OCI-LY3 (cell line): ENCODE results near the gene SHISA4.

Source experiments
- H2AFZ ChIP-seq: fragments of 200-600, 300-600 bp; shearing (Covaris generic); 2 replicates; pipeline ENCODE4 v1.6.0; 2014; ENCODE audit warnings: antibody characterized with exemption, low read depth, low read length
- H3K27ac ChIP-seq: fragments of 200-600, 300-600 bp; sonication (generic); 2 replicates; pipeline ENCODE4 v1.5.1; 2014; ENCODE audit warnings: mild to moderate bottlenecking, low read length, moderate library complexity, mixed read lengths
- H3K27me3 ChIP-seq: fragments of 200-600, 300-600 bp; sonication (generic); 2 replicates; pipeline ENCODE4 v1.6.1; 2014; ENCODE audit warnings: low read depth, low read length, mixed read lengths
- H3K36me3 ChIP-seq: fragments of 200-600, 300-600 bp; sonication (generic); replicated peaks from 2 replicates; pipeline ENCODE3; 2014; ENCODE audit warnings: low read depth, low read length, mixed read lengths
- H3K4me1 ChIP-seq: fragments of 300-600, 200-600 bp; sonication (generic); 2 replicates; pipeline ENCODE4 v1.6.1; 2014; ENCODE audit warnings: low read length, mixed read lengths
- H3K4me2 ChIP-seq: fragments of 200-600, 300-600 bp; sonication (generic); 2 replicates; pipeline ENCODE4 v1.6.1; 2014; ENCODE audit warnings: low read length, mixed read lengths
- H3K4me3 ChIP-seq: fragments of 300-600, 200-600 bp; sonication (generic); 2 replicates; pipeline ENCODE4 v1.5.1; 2014; ENCODE audit warnings: antibody characterized with exemption, mild to moderate bottlenecking, low read length, moderate library complexity
- H3K79me2 ChIP-seq: fragments of 300-600, 200-600 bp; shearing (Covaris generic); 2 replicates; pipeline ENCODE4 v1.6.1; 2014; ENCODE audit warnings: mild to moderate bottlenecking, low read length, mixed read lengths
- H3K9ac ChIP-seq: fragments of 300-600, 200-600 bp; shearing (Covaris generic); 2 replicates; pipeline ENCODE4 v1.6.0; 2014; ENCODE audit warnings: mild to moderate bottlenecking, low read length, moderate library complexity
- H3K9me3 ChIP-seq: fragments of 200-600, 300-600 bp; shearing (Covaris generic); 2 replicates; pipeline ENCODE4 v1.6.1; 2014; ENCODE audit warnings: low read length, mixed read lengths; ENCODE audit not compliant: insufficient read depth
- H4K20me1 ChIP-seq: fragments of 200-600, 300-600 bp; sonication (generic); 2 replicates; pipeline ENCODE4 v1.6.1; 2016; ENCODE audit warnings: low read length, mixed read lengths; ENCODE audit not compliant: insufficient read depth
- CTCF ChIP-seq: fragments of 200-600, 300-600 bp; sonication (generic); IDR thresholded peaks from 2 replicates; pipeline ENCODE4 v1.5.1; 2014; ENCODE audit warnings: antibody characterized with exemption, low read length, low read depth
- EZH2phosphoT487 ChIP-seq: fragments of 200-600 bp; shearing (Covaris generic); IDR thresholded peaks from 2 replicates; pipeline ENCODE4 v1.6.1; 2018; ENCODE audit warnings: antibody characterized with exemption, mixed run types, low read depth

SHISA4 gene

GRCh38 chr1:201925301-201925567 lies 36.5 kb downstream of the SHISA4 start:
- H4K20me1 ChIP-seq = no peaks in the 10 kb centered on the region
- no peak overlapping the region for H2AFZ ChIP-seq
- no peaks in the 10 kb centered on the region for H3K9me3 ChIP-seq
- H3K27me3 ChIP-seq = peaks cover 11% of the 10 kb centered on the region
- no peaks in the 10 kb centered on the region for H3K79me2 ChIP-seq
- H3K36me3 ChIP-seq = no peaks in the 10 kb centered on the region
- no peak overlapping the region for H3K27ac ChIP-seq
- H3K4me1 ChIP-seq = peaks cover 4% of the 10 kb centered on the region; the same call in 1 of the 2 replicates
- no peak overlapping the region for H3K4me2 ChIP-seq
- TF ChIP-seq EZH2phosphoT487 (no peak), CTCF (no peak)
- H3K4me3 ChIP-seq = no peak overlapping the region
- H3K9ac ChIP-seq = no peak overlapping the region

GRCh38 chr1:201925981-201926645 lies 37.4 kb downstream of the SHISA4 start:
- peaks cover 20% of the 10 kb centered on the region for H3K27me3 ChIP-seq
- no peak overlapping the region for H3K4me2 ChIP-seq
- H3K36me3 ChIP-seq = no peaks in the 10 kb centered on the region
- H3K9ac ChIP-seq = no peak overlapping the region
- H3K4me1 ChIP-seq = peaks cover 4% of the 10 kb centered on the region; the same call in 1 of the 2 replicates
- no peaks in the 10 kb centered on the region for H3K9me3 ChIP-seq
- no peak overlapping the region for H2AFZ ChIP-seq
- TF ChIP-seq CTCF (no peak), EZH2phosphoT487 (no peak)
- no peak overlapping the region for H3K4me3 ChIP-seq
- H4K20me1 ChIP-seq = no peaks in the 10 kb centered on the region
- no peak overlapping the region for H3K27ac ChIP-seq
- no peaks in the 10 kb centered on the region for H3K79me2 ChIP-seq

- Histone ChIP-seq H3K9me3 (no peaks in the 10 kb centered on the region), H3K9ac (no peak overlapping the region), H3K4me1 (no peaks in the 10 kb centered on the region), H2AFZ (no peak overlapping the region), H3K79me2 (no peaks in the 10 kb centered on the region), H3K27me3 (peaks cover 32% of the 10 kb centered on the region), H3K36me3 (no peaks in the 10 kb centered on the region), H3K27ac (no peak overlapping the region), H3K4me3 (no peak overlapping the region), H4K20me1 (no peaks in the 10 kb centered on the region), H3K4me2 (no peak overlapping the region)
- TF ChIP-seq CTCF (no peak), EZH2phosphoT487 (no peak)
These were observed 39.6 kb downstream of the SHISA4 start for GRCh38 chr1:201928266-201928665.

- Histone ChIP-seq H3K4me1 (no peaks in the 10 kb centered on the region), H4K20me1 (no peaks in the 10 kb centered on the region), H3K4me2 (no peak overlapping the region), H3K9me3 (no peaks in the 10 kb centered on the region), H3K4me3 (no peak overlapping the region), H2AFZ (no peak overlapping the region), H3K27me3 (peaks cover 46% of the 10 kb centered on the region), H3K79me2 (no peaks in the 10 kb centered on the region), H3K9ac (no peak overlapping the region), H3K36me3 (no peaks in the 10 kb centered on the region), H3K27ac (no peak overlapping the region)
- TF ChIP-seq EZH2phosphoT487 (no peak), CTCF (no peak)
These were observed 41.4 kb downstream of the SHISA4 start for GRCh38 chr1:201930137-201930536.
